Common myeloid progenitor, CD34-positive (primary cell): ENCODE results near the gene PTPRG.
"Not testable (repeated sequence)": the region's sequence is repeated elsewhere in the genome, so short reads cannot be mapped to it uniquely, and the experiment has no call there.

Experiments used
- CTCF ChIA-PET: fragments of 350-600 bp; sonication (Branson Sonifier 250); formaldehyde crosslinking; loops from one replicate; lab custom pipeline; 2021; ENCODE audit warnings: antibody characterized with exemption; lab: Charles Lee
- POLR2A ChIA-PET: fragments of 350-600 bp; sonication (Branson Sonifier 250); formaldehyde crosslinking; loops from one replicate; lab custom pipeline; 2021; ENCODE audit warnings: antibody characterized with exemption; lab: Charles Lee
- DNase-seq, 3 donors: peaks; one replicate each; pipeline versions ENCODE4 v3.0.0 to v3.0.0-alpha.2; 2013
- H3K27ac ChIP-seq, 2 experiments: 1 replicate in 1 of 2; 2 replicates in 1 of 2; pipeline ENCODE4 v1.7.0; 2013; ENCODE audit warnings: inconsistent platforms in 2 of 2, low read length in 2 of 2, mild to moderate bottlenecking in 2 of 2, low read depth in 1 of 2, moderate library complexity in 1 of 2; ENCODE audit not compliant: severe bottlenecking in 2 of 2, insufficient read depth in 1 of 2, poor library complexity in 1 of 2
- H3K27me3 ChIP-seq, 5 experiments: replicated peaks in 2 of 5; 1 replicate in 3 of 5; 2 replicates in 2 of 5; pipeline versions ENCODE4 v1.6.1 to v1.7.0; 2013; ENCODE audit warnings: low read length in 4 of 5, mild to moderate bottlenecking in 2 of 5, moderate library complexity in 2 of 5, inconsistent platforms in 1 of 5; ENCODE audit not compliant: insufficient read depth in 5 of 5, control insufficient read depth in 4 of 5
- H3K36me3 ChIP-seq, 4 experiments: 1 replicate in 2 of 4; 2 replicates in 2 of 4; pipeline versions ENCODE4 v1.6.1 to v1.7.0; 2013; ENCODE audit warnings: low read length in 3 of 4, control low read depth in 1 of 4, mild to moderate bottlenecking in 1 of 4; ENCODE audit not compliant: control insufficient read depth in 4 of 4, insufficient read depth in 4 of 4
- H3K4me1 ChIP-seq, 4 experiments: 1 replicate in 3 of 4; 2 replicates in 1 of 4; pipeline versions ENCODE4 v1.6.1 to v1.7.1; 2013; ENCODE audit warnings: low read length in 3 of 4, mild to moderate bottlenecking in 3 of 4, control low read depth in 1 of 4, inconsistent platforms in 1 of 4, moderate library complexity in 1 of 4; ENCODE audit not compliant: control insufficient read depth in 4 of 4, insufficient read depth in 4 of 4; ENCODE audit errors: control extremely low read depth in 1 of 4
- H3K4me3 ChIP-seq, 7 experiments: 1 replicate in 4 of 7; 2 replicates in 3 of 7; pipeline versions ENCODE4 v1.5.1 to v1.7.0; 2013; ENCODE audit warnings: mild to moderate bottlenecking in 7 of 7, low read length in 6 of 7, moderate library complexity in 6 of 7, inconsistent platforms in 2 of 7, low read depth in 2 of 7, control low read depth in 1 of 7; ENCODE audit not compliant: insufficient read depth in 4 of 7, control insufficient read depth in 1 of 7; ENCODE audit errors: extremely low read depth in 1 of 7
- H3K9me3 ChIP-seq, 5 experiments: 1 replicate in 4 of 5; 2 replicates in 1 of 5; pipeline versions ENCODE4 v1.6.1 to v1.7.1; 2013; ENCODE audit warnings: low read length in 4 of 5, mild to moderate bottlenecking in 2 of 5, inconsistent platforms in 1 of 5, low read depth in 1 of 5, moderate library complexity in 1 of 5; ENCODE audit not compliant: control insufficient read depth in 4 of 5, insufficient read depth in 2 of 5; ENCODE audit errors: control extremely low read depth in 1 of 5
- WGBS: methylation state at CpG from one replicate; pipeline ENCODE4 v1.1.5; 2013; ENCODE audit not compliant: insufficient coverage; 5-methylcytosine and 5-hydroxymethylcytosine counted together

PTPRG gene

GRCh38 chr3:61743686-61744242 lies 182.4 kb downstream of the PTPRG start:
- Histone ChIP-seq H3K4me3 (no peak overlapping the region), H3K27me3 (no peaks in the 10 kb centered on the region), H3K4me1 (no peaks in the 10 kb centered on the region), H3K27ac (no peak overlapping the region), H3K36me3 (no peaks in the 10 kb centered on the region), H3K9me3 (no peaks in the 10 kb centered on the region)
- no CpG with 5 or more reads among the region's 2 CpGs for WGBS
- POLR2A ChIA-PET: no interaction called here
- CTCF ChIA-PET: no interaction called here
- no peak for DNase-seq

GRCh38 chr3:61748288-61748687 lies 186.9 kb downstream of the PTPRG start:
- Histone ChIP-seq H3K27me3 (no peaks in the 10 kb centered on the region), H3K36me3 (no peaks in the 10 kb centered on the region), H3K9me3 (no peaks in the 10 kb centered on the region), H3K4me3 (no peak overlapping the region), H3K27ac (no peak overlapping the region), H3K4me1 (no peaks in the 10 kb centered on the region)
- WGBS: 83% methylated on average over 1 of the region's 3 CpGs
- CTCF ChIA-PET: no interaction called here
- POLR2A ChIA-PET: no interaction called here
- DNase-seq: no peak

- Histone ChIP-seq H3K9me3 (no peaks in the 10 kb centered on the region), H3K4me1 (no peaks in the 10 kb centered on the region), H3K4me3 (no peak overlapping the region), H3K36me3 (no peaks in the 10 kb centered on the region), H3K27me3 (no peaks in the 10 kb centered on the region), H3K27ac (no peak overlapping the region)
- POLR2A ChIA-PET: no interaction called here
- CTCF ChIA-PET: no interaction called here
- WGBS: 89% methylated on average over 2 of the region's 2 CpGs
- no peak for DNase-seq
Observed at GRCh38 chr3:61750766-61751165, 189.4 kb downstream of the PTPRG start.

- H3K9me3 ChIP-seq: no peaks in the 10 kb centered on the region
- H3K27me3 ChIP-seq: no peaks in the 10 kb centered on the region
- DNase-seq: no peak
- H3K27ac ChIP-seq: no peak overlapping the region
- ChIA-PET POLR2A (no interaction called here), CTCF (interaction anchor here (0.8 kb wide), 1 partner anchor 9 kb away, joined by 3 read pairs; no protein-coding TSS in a partner anchor)
- H3K4me3 ChIP-seq: no peak overlapping the region
- WGBS: 100% methylated on average over 2 of the region's 3 CpGs
- no peaks in the 10 kb centered on the region for H3K36me3 ChIP-seq
- H3K4me1 ChIP-seq: no peaks in the 10 kb centered on the region
Observed at GRCh38 chr3:61758839-61759238, 197.5 kb downstream of the PTPRG start.

- CTCF ChIA-PET, DNase-seq, H3K36me3 ChIP-seq, H3K4me1 ChIP-seq, POLR2A ChIA-PET, H3K9me3 ChIP-seq, H3K4me3 ChIP-seq, H3K27me3 ChIP-seq, H3K27ac ChIP-seq: not testable (repeated sequence)
- no CpG with 5 or more reads among the region's 2 CpGs for WGBS
Observed at GRCh38 chr3:61760783-61761182, 199.4 kb downstream of the PTPRG start.

GRCh38 chr3:61761694-61762430 lies 200.5 kb downstream of the PTPRG start:
- Histone ChIP-seq H3K9me3 (no peaks in the 10 kb centered on the region), H3K4me3 (no peak overlapping the region), H3K36me3 (no peaks in the 10 kb centered on the region), H3K27ac (no peak overlapping the region), H3K4me1 (no peaks in the 10 kb centered on the region), H3K27me3 (no peaks in the 10 kb centered on the region)
- no peak for DNase-seq
- 87% methylated on average over 7 of the region's 8 CpGs for WGBS
- ChIA-PET POLR2A (no interaction called here), CTCF (interaction anchor here (0.6 kb wide), 1 partner anchor 140 kb away, joined by 3 read pairs; no protein-coding TSS in a partner anchor)

- Histone ChIP-seq H3K9me3 (no peaks in the 10 kb centered on the region), H3K4me1 (no peaks in the 10 kb centered on the region), H3K27me3 (no peaks in the 10 kb centered on the region), H3K36me3 (no peaks in the 10 kb centered on the region), H3K4me3 (no peak overlapping the region), H3K27ac (no peak overlapping the region)
- CTCF ChIA-PET: no interaction called here
- POLR2A ChIA-PET: no interaction called here
- 95% methylated on average over 4 of the region's 5 CpGs for WGBS
- no peak for DNase-seq
Observed at GRCh38 chr3:61765157-61765876, 203.9 kb downstream of the PTPRG start.
